HG03066 (cell line): ENCODE data around the gene TCF7L2.

ENCODE experiments used
- ATAC-seq: cut with Tn5 transposase; IDR thresholded peaks from one replicate; pipeline ENCODE4 v1.9.1; 2021; ENCODE audit warnings: low read depth; ENCODE audit not compliant: unreplicated experiment

TCF7L2 gene

GRCh38 chr10:113135025-113135424 lies 185.0 kb downstream of the TCF7L2 start:
- no peak for ATAC-seq

GRCh38 chr10:113137941-113138685 lies 188.1 kb downstream of the TCF7L2 start:
- no peak for ATAC-seq

DNA sequence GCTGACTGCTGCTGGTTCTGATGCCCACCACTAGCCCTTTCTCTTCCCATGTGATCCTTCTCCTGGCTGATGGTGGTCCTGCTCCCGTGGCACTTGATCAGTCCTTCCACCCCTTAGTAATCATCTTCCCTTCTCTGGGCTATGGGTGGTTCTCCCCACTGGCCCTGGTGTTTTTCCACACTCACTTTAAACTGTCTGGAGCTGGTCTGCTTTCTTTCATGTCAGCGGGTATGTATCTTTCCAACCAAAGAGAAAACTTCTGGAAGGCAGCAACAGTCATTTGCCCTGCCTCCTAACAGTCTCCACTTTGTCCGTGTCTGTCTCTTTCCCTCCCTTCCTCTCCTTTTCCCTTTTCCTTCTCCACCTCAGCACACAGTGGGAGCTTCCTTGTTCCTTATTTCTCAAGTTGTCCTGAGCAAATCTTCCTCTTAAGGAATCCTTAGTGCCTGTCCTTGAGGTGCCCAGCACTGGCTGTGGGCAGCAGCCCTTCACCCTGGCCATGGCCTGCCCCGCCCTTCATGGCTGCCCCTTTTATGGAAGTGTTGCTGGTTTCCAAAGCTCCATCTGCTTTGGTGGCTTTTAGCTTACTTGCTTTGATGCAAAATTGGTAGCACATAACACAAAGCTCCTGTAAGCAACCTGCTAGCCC lies 189.0 kb downstream of the TCF7L2 start:
- ATAC-seq = no peak

- no peak for ATAC-seq
Measured at GRCh38 chr10:113139699-113140098, 189.7 kb downstream of the TCF7L2 start.

DNA sequence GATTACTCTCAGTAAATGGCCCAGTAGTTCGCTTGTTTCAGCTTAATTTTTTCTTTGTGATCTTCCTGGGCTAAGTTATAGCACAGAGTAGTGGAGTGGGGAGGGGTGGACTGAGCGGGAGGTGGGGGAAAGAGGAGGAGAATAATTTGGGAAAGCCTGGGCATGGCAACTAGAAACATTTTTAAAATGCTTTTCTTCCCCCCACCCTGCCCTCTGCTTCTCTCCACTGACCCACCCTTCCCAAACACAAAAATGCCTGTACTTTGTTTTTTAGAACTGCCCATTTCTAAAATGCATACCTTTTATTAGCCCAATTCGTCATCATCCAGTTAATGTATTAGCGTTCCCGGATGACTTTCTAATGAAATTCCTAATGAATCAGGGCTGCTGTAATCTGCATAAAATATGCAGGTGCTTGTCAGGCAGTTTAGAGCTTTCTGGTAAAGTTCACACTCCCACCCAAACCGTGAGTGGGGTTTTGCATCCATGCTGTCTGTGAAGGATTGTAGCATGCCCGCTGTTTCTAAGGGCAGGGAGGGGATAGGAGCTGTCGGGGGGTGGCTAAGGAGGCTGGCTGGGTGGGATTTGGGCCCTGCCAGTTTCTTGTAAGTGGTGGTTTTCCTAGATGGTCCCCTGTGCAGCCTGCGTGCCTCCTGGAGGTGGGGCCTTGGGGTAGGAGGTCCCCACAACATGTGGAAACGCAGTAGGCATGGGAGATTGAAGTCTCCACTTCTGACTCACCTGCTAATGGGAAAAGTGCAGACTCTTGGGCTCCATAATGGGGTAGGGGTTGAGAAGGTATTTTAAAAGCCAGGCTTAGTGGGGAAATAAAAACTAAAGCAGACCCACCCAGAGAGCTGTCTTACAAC lies 190.3 kb downstream of the TCF7L2 start:
- no peak for ATAC-seq

DNA sequence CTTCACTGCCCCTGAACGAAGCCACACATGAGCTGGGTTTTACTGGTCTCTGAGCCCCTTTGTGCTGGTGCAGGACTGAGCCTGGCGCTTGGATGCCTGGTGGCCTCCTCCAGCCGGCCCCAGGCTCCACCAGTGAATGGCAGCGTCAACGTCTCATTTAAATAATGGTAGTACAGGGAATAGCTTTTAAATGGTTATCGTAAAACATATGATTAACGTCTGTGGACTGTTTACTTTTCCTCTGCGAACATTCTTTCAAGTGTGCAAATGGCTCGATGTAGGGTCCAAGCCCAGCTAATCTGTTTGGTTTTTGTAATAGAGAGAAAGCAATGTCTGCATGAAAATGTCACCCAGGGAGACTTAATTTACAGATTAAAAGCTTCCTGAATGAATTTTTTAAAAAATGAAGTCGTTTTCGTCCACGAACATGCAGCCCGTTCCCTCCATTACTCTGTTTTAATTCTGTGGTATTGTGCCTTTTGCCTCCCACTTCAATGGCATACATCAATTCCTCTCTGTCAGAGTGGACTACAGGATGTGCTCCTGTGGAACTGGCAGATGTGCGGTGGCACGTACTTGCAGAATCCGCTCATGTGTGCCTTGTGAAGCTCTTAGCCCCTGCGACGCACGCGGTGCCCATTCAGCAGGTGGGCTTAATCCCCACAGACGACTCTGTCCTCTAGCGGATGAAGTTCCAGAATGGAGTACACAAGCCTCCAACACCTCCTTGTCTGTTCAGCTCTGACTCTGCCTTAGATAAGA lies 192.7 kb downstream of the TCF7L2 start:
- ATAC-seq = no peak

DNA sequence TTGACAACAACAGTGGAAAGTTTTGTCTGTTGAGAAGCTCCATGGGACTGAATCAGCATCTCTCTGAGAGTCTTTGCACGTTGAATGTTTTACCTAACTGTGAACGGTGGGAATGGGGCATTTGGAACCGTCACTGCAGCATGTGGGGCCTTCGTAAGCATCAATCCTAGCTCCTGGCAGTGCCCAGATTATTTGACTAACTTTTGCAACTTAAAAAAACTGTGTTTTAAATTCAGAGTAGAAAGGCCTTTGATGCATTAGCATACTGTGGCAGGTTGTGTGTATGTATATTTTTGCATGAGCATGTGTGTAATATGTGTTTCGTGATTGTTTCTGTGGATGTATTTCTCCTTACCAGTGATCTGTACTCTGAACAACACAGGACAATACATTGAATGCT lies 194.5 kb downstream of the TCF7L2 start:
- no peak for ATAC-seq

DNA sequence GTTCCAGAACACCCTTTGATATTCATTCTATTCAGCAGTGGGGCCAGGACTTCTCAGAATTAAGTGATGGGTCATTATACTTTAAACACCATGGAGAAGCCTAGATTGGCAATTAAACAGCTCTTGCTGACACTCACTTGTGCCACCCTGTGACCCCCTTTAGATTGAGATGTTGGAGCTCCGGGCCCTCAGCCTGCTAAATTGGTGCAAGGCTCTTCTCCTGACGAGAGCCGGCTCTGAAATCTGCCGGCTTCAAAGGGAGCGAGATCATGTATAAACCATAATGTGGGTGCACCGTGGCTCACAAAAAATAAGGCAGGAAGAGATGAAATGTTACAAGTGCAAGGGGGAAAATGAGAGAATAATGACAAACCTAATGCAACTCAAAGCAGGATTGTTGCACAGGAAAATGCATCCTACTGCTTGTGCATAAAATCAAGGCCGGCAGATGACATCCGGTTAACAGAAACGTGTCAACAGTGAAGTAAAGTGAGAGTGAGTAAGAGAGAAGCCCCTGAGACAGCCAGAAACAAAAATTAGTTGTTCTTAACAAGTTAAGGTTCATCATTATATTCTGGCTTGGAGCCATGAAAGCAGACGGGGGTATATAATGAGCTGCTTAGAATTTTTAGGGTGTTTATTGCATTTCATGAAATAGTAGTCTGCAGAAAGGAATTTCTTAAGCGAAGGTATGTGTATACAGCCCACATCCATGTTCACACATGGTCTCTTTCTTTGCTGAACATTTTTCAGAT lies 198.2 kb downstream of the TCF7L2 start:
- no peak for ATAC-seq

DNA sequence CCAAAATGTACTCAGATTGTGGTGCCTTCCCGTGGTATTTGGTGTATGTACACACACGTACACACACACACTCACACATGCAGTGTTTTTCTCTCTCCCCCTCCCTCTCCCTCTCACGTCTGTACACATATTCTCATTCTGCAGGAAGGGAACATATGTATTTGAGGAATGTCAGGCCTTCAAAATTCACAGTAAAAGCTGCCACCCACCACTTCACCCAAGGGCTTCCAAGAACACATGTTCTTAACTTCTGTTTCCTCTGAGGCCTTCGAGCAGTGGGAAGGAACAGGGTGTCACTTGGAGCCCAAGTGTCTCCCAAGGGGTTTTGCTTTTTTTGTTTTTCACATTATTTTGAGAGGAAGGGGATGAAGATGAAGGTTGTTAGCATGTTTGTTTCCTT lies 198.9 kb downstream of the TCF7L2 start:
- no peak for ATAC-seq

GRCh38 chr10:113149626-113150025 lies 199.6 kb downstream of the TCF7L2 start:
- ATAC-seq = no peak

GRCh38 chr10:113151190-113151666 lies 201.2 kb downstream of the TCF7L2 start:
- no peak for ATAC-seq

DNA sequence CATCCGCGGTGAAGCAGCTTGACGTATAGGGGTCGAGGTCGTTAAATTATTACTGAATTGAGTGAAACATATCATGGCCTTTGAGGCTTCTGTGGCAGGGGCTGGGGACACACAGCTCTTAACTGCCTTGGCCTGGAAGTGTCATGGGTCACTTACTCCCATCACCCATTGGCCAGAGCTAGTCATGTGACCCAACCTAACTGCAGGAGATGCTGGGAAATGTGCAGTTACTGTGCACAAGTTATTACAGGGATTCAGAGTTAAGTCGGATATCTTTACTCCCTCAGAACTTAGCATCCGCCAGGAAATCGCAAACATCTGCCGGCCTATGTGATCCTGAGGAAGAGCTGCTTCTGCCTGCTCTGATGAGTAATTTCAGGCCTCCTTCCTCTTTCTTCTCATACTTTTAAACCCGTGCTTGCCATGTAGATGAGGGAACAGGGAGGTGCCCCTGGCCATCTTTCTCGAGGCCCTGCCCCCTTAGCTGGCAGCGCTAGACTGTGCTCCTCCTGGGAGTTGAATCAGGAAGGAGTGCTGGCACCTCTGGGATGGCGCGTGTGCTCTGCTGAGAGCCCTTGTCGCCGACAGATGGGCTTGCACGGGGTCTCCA lies 203.6 kb downstream of the TCF7L2 start:
- ATAC-seq = no peak

GRCh38 chr10:113157441-113157840 lies 207.4 kb downstream of the TCF7L2 start:
- ATAC-seq = no peak

DNA sequence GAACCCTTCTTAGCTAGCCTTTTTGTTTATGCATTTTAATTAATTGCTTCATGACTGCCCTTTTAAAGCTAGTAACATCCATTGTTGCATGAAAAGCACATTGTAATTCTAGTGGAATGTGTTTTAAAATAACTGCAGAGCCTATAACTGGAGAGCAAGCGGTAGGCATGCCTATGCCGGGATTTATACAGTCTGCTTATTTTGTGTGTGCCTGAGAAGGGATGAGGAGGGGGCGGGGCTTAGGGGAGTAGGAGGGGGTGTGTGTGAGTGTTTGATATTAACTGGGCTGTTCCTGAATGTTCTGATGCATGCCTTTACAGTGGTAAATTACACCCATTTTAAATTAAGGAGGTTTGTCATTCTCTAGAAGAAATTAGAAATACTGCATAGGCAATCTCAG lies 208.1 kb downstream of the TCF7L2 start:
- ATAC-seq = no peak

DNA sequence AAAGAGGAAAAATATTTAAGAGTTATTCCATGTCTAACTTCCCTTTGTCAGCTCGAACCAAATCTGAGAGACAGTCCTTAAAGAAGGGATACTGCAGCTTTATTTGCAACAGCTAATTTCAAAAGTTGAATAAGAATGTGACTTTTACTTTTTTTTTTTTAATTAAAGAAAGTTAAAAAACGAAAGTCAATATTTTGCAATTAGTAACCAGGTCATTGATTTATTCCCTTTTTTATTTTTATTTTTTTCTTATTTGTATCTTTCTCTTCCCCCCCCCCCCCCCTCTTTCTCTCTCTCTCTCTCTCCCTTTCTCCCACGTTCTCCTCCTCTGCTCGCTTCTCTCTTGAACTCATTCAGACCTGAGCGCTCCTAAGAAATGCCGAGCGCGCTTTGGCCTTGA lies 209.5 kb downstream of the TCF7L2 start:
- ATAC-seq = no peak

- ATAC-seq = no peak
Measured at GRCh38 chr10:113160641-113161040, 210.6 kb downstream of the TCF7L2 start.

DNA sequence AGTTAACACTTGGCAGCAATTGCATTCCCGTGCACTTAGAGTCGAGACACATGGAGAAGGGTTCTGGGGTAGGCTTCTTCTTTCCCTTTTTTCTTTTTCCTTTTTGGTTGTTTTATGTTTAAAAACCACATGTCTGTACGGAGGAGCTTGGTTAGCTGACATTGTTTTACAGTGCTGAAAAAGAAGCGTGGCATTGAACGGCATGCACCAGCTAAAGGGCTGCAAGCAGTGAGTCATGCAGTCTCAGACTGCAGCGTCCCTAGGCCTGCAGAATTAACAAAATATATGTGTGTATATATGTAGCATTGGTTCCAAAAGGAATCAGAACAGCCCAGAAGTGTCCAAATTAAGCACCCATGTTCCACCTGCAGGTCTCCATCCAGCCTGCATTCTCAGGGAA lies 211.0 kb downstream of the TCF7L2 start:
- ATAC-seq = no peak

GRCh38 chr10:113162960-113163359 lies 212.9 kb downstream of the TCF7L2 start:
- no peak for ATAC-seq

- ATAC-seq = no peak
Measured at GRCh38 chr10:113165673-113166072, 215.6 kb downstream of the TCF7L2 start.
